SK-N-DZ (cell line): ENCODE results near the gene CNTLN.
"Not testable (repeated sequence)": the region's sequence is repeated elsewhere in the genome, so short reads cannot be mapped to it uniquely, and the experiment has no call there.

Experiments used
- DNase-seq: peaks from one replicate; pipeline ENCODE4 v3.0.0-alpha.2; 2015; ENCODE audit warnings: low spot score

CNTLN gene

GRCh38 chr9:17315341-17315740 lies 180.5 kb downstream of the CNTLN start:
- DNase-seq = no peak

GRCh38 chr9:17318821-17319320 lies 184.0 kb downstream of the CNTLN start:
- no peak for DNase-seq

- DNase-seq = no peak
Observed at GRCh38 chr9:17319864-17320263, 185.0 kb downstream of the CNTLN start.

- peak; percentile 72 for DNase-seq
Observed at GRCh38 chr9:17322882-17323864, 188.3 kb downstream of the CNTLN start.

GRCh38 chr9:17328331-17328730 lies 193.5 kb downstream of the CNTLN start:
- no peak for DNase-seq

GRCh38 chr9:17330097-17330496 lies 195.3 kb downstream of the CNTLN start:
- no peak for DNase-seq

GRCh38 chr9:17332115-17332514 lies 197.3 kb downstream of the CNTLN start:
- no peak for DNase-seq

- no peak for DNase-seq
Observed at GRCh38 chr9:17339156-17339555, 204.3 kb downstream of the CNTLN start.

GRCh38 chr9:17342696-17343095 lies 207.9 kb downstream of the CNTLN start:
- peak; percentile 50 for DNase-seq

GRCh38 chr9:17349831-17350230 lies 215.0 kb downstream of the CNTLN start:
- DNase-seq = no peak

GRCh38 chr9:17354006-17354405 lies 219.2 kb downstream of the CNTLN start:
- not testable (repeated sequence) for DNase-seq

GRCh38 chr9:17361378-17361777 lies 226.5 kb downstream of the CNTLN start:
- DNase-seq = no peak

GRCh38 chr9:17367035-17367434 lies 232.2 kb downstream of the CNTLN start:
- DNase-seq = no peak

- DNase-seq = no peak
Observed at GRCh38 chr9:17380126-17380861, 245.5 kb downstream of the CNTLN start.

- no peak for DNase-seq
Observed at GRCh38 chr9:17387565-17387964, 252.7 kb downstream of the CNTLN start.

GRCh38 chr9:17389026-17389425 lies 254.2 kb downstream of the CNTLN start:
- DNase-seq = no peak

- DNase-seq = peak; percentile 20
Observed at GRCh38 chr9:17394881-17395510, 260.2 kb downstream of the CNTLN start.

- DNase-seq = not testable (repeated sequence)
Observed at GRCh38 chr9:17397166-17397728, 262.4 kb downstream of the CNTLN start.

GRCh38 chr9:17398350-17398749 lies 263.5 kb downstream of the CNTLN start:
- DNase-seq = no peak

- no peak for DNase-seq
Observed at GRCh38 chr9:17401858-17402257, 267.0 kb downstream of the CNTLN start.

- peak; percentile 6 for DNase-seq
Observed at GRCh38 chr9:17402309-17402708, 267.5 kb downstream of the CNTLN start.

GRCh38 chr9:17403539-17403938 lies 268.7 kb downstream of the CNTLN start:
- no peak for DNase-seq
